Limb (tissue), 2 donors: Measurements from ENCODE around the gene DUSP15.
A peak's percentile ranks its signal among the peaks of the same experiment; 100 is the strongest.

Source experiments
- DNase-seq, 2 donors: peaks; one replicate each; pipeline ENCODE4 v3.0.0-alpha.2; 2016; ENCODE audit errors: extremely low spot score in 2 of 2

DUSP15 gene

GRCh38 chr20:31860390-31861134 lies 9.8 kb downstream of the DUSP15 start:
- no peak for DNase-seq

- DNase-seq: no peak
Observed at GRCh38 chr20:31859998-31860380, 10.3 kb downstream of the DUSP15 start.

DNA sequence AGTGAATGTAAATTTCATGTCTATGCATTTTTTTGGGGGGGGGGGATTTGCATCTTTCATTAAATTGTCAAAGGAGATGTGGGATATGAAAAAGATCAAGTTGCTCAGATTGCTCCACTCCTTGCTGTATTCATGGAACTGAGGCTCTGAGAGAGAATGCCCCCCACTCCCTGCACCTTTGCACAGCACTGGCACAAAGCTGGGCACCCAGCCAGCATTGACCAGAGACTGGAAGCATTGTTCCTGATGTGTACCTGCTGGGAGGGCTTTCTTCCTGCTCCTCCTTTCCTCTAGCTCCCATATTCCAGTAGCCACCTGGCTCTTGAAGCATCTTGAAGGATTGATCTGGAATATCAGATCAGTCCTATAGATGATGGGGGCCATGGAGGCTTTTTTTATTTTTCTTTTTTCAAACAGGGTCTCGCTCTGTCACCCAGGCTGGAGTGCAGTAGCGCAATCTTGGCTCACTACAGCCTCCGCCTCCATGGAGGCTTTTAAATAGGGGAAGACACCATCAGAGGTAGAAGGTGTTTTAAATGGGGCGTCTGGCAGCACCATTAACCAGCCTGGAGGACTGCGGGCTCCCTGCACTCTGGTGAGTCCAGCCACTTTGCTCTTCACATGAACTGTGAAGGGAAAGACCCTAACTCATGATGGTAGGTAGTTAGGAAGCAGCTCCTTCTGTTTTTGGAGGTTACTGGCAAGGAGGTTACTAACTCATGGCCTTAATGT lies 10.9 kb downstream of the DUSP15 start:
- no peak for DNase-seq

- DNase-seq: no peak
Observed at GRCh38 chr20:31858760-31859083, 11.6 kb downstream of the DUSP15 start.

- DNase-seq: no peak
Observed at GRCh38 chr20:31857861-31858759, 12.2 kb downstream of the DUSP15 start.

- no peak for DNase-seq
Observed at GRCh38 chr20:31856516-31856915, 13.8 kb downstream of the DUSP15 start.

DNA sequence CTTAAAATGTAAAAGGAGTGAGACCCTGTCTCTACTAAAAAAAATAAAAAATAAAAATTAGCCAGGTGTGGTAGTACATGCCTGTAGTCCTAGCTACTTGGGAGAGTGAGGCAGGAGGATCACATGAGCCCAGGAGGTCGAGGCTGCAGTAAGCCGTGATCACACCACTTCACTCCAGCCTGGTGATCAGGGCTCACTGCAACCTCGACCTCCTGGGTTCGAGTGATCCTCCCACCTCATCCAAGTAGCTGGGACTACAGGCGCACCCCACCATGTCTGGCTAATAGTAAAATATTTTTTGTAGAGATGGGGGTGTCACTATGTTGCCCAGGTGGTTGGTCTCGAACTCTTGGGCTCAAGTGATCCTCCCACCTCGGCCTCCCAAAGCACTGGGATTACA lies 16.8 kb downstream of the DUSP15 start:
- no peak for DNase-seq

DNA sequence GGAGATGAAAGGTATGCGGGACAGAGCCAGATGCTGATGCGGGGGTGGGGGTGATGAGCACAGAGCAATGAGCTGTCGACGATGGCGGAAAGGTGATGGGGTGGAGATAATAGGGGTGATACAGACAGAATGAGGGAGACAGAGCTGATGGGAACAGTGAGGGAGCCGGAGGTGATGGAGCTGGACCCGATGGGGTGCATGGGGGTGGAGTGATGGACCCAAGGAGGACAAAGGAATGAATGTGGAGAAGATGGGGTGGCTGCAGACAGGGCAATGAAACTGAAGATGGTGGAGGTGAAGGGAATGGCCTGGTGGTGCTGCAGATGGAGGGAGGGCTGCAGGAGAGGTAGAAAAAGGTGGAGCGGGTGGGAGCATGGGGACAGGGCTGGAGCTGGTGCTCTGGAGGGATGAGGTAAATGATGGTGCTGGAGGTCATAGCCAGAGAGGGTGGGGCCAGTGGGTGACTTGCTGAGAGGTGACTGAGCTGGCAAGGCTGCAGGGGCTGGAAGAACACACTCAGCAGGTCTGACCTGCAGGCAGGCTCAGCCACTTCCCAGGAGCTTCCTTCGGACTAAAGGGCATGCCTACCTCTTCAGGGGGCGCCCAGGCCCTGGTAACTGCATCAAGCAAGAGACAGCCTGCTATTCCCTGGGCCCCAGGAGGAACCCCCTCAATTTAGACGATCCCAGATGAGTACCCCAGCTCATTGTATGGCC lies 18.9 kb downstream of the DUSP15 start:
- DNase-seq: no peak

- DNase-seq: no peak
Observed at GRCh38 chr20:31849306-31849930, 20.9 kb downstream of the DUSP15 start.

DNA sequence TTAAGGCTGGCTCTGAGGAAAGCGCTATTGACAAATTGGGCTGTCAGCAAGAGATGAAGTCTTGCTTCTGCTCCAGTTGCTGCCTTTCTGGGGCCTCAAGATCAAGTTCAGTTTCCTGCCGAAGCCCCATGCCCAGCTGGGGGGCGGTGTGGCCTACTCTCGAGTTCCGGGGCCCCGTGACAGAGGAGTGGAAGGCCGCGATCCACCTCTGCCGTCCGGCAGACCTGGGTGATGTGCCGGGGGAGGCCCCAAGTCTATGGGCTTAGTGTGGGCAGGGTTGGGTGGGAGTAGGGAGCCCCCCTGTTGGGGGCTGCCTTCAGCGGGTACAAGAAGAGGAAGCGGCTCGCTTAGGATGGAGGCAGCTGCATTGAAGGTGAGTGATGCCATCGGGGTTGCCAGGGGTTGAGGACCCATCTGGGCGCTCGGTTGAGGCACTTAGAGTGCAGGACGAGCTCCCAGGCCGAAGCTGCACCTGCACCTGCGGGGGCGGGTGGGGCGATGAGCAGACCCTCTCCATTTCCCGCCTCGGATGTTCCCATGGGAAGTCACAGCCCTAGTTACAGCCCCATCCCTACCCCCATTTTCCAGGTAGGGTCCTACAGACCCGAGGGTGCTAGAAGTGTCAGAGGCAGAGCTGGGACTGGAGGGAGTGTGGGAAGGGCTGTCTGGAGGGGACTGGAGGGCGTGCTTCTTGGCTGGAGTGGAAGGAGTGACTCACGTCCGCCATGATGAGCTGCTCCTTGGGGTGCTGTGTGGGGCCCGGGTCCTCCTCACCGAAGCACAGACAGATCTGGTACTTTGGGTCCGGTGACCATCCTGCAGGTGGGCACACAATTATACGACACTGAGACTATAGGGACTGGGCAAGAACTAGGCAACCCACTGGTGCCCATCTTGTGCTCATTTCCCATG lies 22.0 kb downstream of the DUSP15 start:
- DNase-seq: no peak

GRCh38 chr20:31846793-31847138 lies 23.6 kb downstream of the DUSP15 start:
- no peak for DNase-seq

- peak in 1 of 2 donors; percentile 66 for DNase-seq
Observed at GRCh38 chr20:31845300-31845863, 24.9 kb downstream of the DUSP15 start, which contains the start of gene FOXS1. Gene FOXS1 (minus strand): TSS chr20:31845604. CDS start chr20:31845542, 62 bp downstream.

GRCh38 chr20:31844737-31845299 lies 25.5 kb downstream of the DUSP15 start:
- DNase-seq: no peak

DNA sequence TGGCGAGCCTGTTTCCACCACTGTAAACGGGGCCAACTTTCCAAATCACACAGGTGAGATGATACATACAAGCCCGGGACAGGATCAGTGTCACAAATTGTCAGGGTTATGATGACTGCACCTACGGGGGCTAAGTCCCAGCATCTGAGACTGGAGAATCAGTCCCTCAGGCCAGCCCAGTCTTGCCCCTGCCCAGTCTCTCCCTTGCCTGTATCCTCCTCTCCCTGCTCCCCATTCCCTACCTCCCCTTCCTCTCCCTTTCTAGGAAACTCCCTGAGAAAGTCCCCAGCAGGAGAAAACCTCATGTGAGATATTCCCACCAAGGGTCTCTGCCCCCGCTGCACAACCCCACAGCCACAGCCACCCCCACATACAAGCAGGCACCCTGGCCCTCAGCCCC lies 26.4 kb downstream of the DUSP15 start:
- no peak for DNase-seq

DNA sequence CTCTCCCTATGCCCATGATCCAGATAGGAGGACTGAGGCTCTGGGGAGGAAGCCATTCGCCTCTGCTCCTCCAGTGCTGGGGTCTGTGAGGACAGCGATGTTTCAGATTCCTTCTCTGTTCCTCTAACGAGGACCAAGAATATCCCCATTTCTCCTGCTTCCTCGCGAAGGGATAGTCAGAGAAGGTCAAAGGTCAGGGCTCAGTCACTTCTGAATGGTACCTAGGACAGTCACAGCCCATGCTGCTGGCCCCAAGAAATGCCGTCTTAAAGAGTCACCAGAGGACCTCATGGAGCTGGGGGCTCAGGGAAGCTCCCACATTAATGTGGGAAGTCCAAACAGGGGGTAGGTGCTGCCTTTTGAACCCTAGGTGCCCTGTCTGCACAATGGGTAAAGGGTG lies 27.0 kb downstream of the DUSP15 start:
- DNase-seq: no peak

- DNase-seq: peak in 1 of 2 donors; percentile 54
Observed at GRCh38 chr20:31842471-31843157, 27.7 kb downstream of the DUSP15 start.

DNA sequence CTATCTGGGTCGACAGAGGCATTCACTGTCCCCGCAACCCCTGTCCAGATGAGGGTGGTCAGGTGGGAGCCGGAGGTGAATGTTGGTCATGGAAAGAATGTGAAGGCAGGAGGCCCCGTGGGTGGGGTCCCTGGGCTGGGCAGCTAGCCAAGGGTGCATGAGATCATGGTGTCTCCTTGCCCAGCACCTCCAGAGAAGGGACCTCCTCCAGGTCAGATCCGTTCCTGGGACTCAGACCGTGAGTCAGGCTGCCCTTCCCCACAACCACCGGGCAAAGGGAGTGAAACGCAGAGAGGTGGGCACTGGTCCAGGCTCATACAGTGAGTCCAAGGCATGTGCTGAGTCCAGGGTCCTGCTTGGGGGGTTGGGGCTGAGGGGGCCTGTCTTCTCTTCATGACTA lies 28.4 kb downstream of the DUSP15 start:
- DNase-seq: peak in 1 of 2 donors; percentile 54

DNA sequence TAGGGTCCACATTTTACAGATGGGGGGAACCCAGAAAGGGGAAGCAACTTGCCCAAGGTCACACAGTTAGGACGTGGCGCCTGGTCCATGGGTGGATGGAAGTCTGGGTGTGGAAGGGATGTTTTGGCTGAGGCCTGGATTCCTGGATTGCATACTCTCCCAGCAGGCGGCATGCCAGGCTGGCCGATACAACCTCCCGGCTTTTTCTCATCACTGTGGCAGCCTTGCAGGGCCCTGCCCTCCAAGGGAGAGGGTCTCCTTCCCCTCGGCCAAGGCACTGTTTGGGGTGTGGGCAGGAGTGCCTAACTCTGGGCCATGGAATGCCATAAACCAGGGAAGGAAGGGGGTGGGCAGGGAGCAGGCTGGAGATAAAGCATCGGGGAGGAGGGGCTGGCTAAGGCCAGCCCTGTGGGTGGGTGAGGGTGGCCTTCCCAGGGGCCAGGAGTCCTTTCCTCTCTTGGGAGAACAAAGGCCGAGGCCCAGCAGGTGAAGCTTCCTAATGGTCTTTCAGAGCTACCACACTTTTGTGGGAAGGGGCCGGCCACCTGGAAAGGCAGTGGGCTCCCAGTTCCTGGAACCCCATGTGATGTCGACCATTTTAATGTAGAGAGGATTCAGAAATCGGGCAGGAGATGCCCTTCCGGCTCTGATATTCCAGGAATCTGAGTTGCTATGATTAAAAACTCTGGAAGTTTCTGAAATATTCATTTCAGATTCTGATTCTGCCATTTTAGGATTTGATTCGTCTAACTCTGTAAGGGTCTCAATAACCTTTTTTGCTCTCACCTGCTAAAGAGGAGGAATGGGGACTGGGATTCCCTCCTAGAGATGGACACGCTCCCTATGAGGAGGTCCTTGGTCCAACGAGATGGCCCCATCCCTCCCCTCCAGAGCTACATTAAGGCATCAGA lies 29.2 kb downstream of the DUSP15 start:
- DNase-seq: no peak
